Measurements from ENCODE around the gene BYSL.

The BYSL gene

GRCh38 chr6:41914343-41914742 lies 7.0 kb upstream of the BYSL start:
- POLR2A ChIA-PET: no interaction called here
- no peak for DNase-seq (ENCODE audit: extremely low spot score)
- TF ChIP-seq ELF4 (IDR thresholded peaks at IDR 0.05) (no peak), BHLHE40 (IDR thresholded peaks at IDR 0.05; ENCODE audit: borderline replicate concordance) (no peak), ARNT (IDR thresholded peaks at IDR 0.05) (no peak), FOXM1 (IDR thresholded peaks at IDR 0.05; ENCODE audit: borderline replicate concordance) (no peak), FOXA1 (IDR thresholded peaks at IDR 0.05) (no peak), HDGF (IDR thresholded peaks at IDR 0.05; ENCODE audit: borderline replicate concordance) (no peak), NFRKB (IDR thresholded peaks at IDR 0.05) (no peak)
- CTCF ChIA-PET: no interaction called here

GRCh38 chr6:41914869-41915530 lies 6.3 kb upstream of the BYSL start:
- DNase-seq (ENCODE audit: extremely low spot score): no peak
- ChIA-PET POLR2A (no interaction called here), CTCF (no interaction called here)
- no peak for TF ChIP-seq SP1 (IDR thresholded peaks at IDR 0.05)
- TF ChIP-seq CTBP1 (IDR thresholded peaks at IDR 0.05; ENCODE audit: borderline replicate concordance): no peak
- no peak for TF ChIP-seq L3MBTL2 (conservative IDR thresholded peaks at IDR 0.05)
- TF ChIP-seq FOXK2 (IDR thresholded peaks at IDR 0.05): no peak
- TF ChIP-seq, protein P1, sequence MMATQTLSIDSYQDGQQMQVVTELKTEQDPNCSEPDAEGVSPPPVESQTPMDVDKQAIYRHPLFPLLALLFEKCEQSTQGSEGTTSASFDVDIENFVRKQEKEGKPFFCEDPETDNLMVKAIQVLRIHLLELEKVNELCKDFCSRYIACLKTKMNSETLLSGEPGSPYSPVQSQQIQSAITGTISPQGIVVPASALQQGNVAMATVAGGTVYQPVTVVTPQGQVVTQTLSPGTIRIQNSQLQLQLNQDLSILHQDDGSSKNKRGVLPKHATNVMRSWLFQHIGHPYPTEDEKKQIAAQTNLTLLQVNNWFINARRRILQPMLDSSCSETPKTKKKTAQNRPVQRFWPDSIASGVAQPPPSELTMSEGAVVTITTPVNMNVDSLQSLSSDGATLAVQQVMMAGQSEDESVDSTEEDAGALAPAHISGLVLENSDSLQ (IDR thresholded peaks at IDR 0.05): no peak
- no peak for TF ChIP-seq LEF1 (IDR thresholded peaks at IDR 0.05; ENCODE audit: borderline replicate concordance)
- TF ChIP-seq FOXA1 (IDR thresholded peaks at IDR 0.05): no peak
- TF ChIP-seq TARDBP (IDR thresholded peaks at IDR 0.05): no peak
- no peak for TF ChIP-seq NFRKB (IDR thresholded peaks at IDR 0.05)
- no peak for TF ChIP-seq SUZ12 (IDR thresholded peaks at IDR 0.05)
- TF ChIP-seq FOXM1 (IDR thresholded peaks at IDR 0.05; ENCODE audit: borderline replicate concordance): no peak
- no peak for TF ChIP-seq ZNF384 (IDR thresholded peaks at IDR 0.05)
- TF ChIP-seq ELF4 (IDR thresholded peaks at IDR 0.05): no peak
- no peak for TF ChIP-seq HDGF (IDR thresholded peaks at IDR 0.05; ENCODE audit: borderline replicate concordance)
- no peak for TF ChIP-seq ARNT (IDR thresholded peaks at IDR 0.05)
- no peak for TF ChIP-seq BHLHE40 (IDR thresholded peaks at IDR 0.05; ENCODE audit: borderline replicate concordance)

- ChIA-PET POLR2A (no interaction called here), CTCF (no interaction called here)
- no peak for DNase-seq (ENCODE audit: extremely low spot score)
- TF ChIP-seq FOXM1 (IDR thresholded peaks at IDR 0.05; ENCODE audit: borderline replicate concordance) (no peak), LEF1 (IDR thresholded peaks at IDR 0.05; ENCODE audit: borderline replicate concordance) (no peak), FOXK2 (IDR thresholded peaks at IDR 0.05) (no peak), ZNF384 (IDR thresholded peaks at IDR 0.05) (no peak), FOXA1 (IDR thresholded peaks at IDR 0.05) (no peak), CTBP1 (IDR thresholded peaks at IDR 0.05; ENCODE audit: borderline replicate concordance) (no peak), L3MBTL2 (conservative IDR thresholded peaks at IDR 0.05) (no peak), NFRKB (IDR thresholded peaks at IDR 0.05) (no peak), ELF4 (IDR thresholded peaks at IDR 0.05) (no peak), SP1 (IDR thresholded peaks at IDR 0.05) (no peak), SUZ12 (IDR thresholded peaks at IDR 0.05) (no peak)
These were observed 3.8 kb upstream of the BYSL start for GRCh38 chr6:41917528-41917927.

DNA sequence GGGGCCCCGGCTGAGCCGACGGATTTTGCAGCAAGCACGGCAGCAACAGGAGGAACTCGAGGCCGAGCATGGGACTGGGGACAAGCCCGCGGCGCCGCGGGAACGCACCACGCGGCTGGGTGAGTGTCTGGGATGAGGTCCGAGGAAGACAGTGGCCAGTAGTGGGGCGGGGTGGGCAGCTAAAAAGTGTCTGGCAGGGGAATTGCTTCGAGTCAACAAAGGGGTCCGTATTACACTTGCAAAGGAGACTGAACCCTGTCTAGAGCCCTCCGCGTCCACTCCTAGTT lies 356 bp downstream of the BYSL start:
- ChIA-PET CTCF (interaction anchor here (0.9 to 2.2 kb wide), 9 partner anchors 14 to 217 kb away, joined by 3 to 18 read pairs (median 4); partner anchors contain the start of gene TOMM6), POLR2A (interaction anchor here (1.0 to 3.6 kb wide), 11 partner anchors 9 to 135 kb away, joined by 4 to 54 read pairs (median 6); partner anchors contain the start of genes CCND3 and TOMM6)
- no peak for DNase-seq (ENCODE audit: extremely low spot score)
- TF ChIP-seq, protein P1 (IDR thresholded peaks at IDR 0.05): no peak
- no peak for TF ChIP-seq TARDBP (IDR thresholded peaks at IDR 0.05)
- TF ChIP-seq FOXM1 (IDR thresholded peaks at IDR 0.05; ENCODE audit: borderline replicate concordance): no peak
- peak; percentile 28; the same call in 1 of the 2 replicates for TF ChIP-seq L3MBTL2 (conservative IDR thresholded peaks at IDR 0.05)

DNA sequence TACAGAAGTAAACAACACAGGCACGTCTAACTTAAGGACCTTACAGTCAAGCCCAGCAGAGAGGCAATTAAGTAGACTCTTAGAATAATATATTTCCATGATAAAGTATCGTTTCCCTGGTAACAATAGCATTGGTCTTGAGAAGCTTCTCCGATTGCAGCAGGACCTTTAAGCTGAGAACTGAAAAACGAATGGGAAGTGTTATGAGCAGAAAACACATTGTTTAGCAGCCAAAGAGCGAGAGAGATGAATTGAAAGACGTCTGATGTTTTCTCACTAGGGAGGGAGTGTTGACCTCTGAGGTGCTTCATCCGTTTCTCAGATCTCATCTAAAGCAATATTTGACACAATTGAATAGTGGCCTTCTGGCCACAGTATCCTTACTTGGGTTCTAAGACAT lies 855 bp downstream of the BYSL start:
- CTCF ChIA-PET: interaction anchor here (1.8 to 2.2 kb wide), 2 partner anchors 14 to 135 kb away, joined by 11 to 18 read pairs; partner anchors contain the start of gene TOMM6
- TF ChIP-seq ELF4 (IDR thresholded peaks at IDR 0.05) (no peak), FOXM1 (IDR thresholded peaks at IDR 0.05; ENCODE audit: borderline replicate concordance) (no peak), ARNT (IDR thresholded peaks at IDR 0.05) (no peak), SP1 (IDR thresholded peaks at IDR 0.05) (no peak), FOXA1 (IDR thresholded peaks at IDR 0.05) (no peak), LEF1 (IDR thresholded peaks at IDR 0.05; ENCODE audit: borderline replicate concordance) (no peak), SUZ12 (IDR thresholded peaks at IDR 0.05) (no peak), ZNF384 (IDR thresholded peaks at IDR 0.05) (no peak), FOXK2 (IDR thresholded peaks at IDR 0.05) (no peak), CTBP1 (IDR thresholded peaks at IDR 0.05; ENCODE audit: borderline replicate concordance) (no peak), NFRKB (IDR thresholded peaks at IDR 0.05) (no peak), L3MBTL2 (conservative IDR thresholded peaks at IDR 0.05) (no peak), TARDBP (IDR thresholded peaks at IDR 0.05) (no peak), BHLHE40 (IDR thresholded peaks at IDR 0.05; ENCODE audit: borderline replicate concordance) (no peak), HDGF (IDR thresholded peaks at IDR 0.05; ENCODE audit: borderline replicate concordance) (no peak)
- TF ChIP-seq, protein P1 (IDR thresholded peaks at IDR 0.05): no peak
- POLR2A ChIA-PET: interaction anchor here (1.7 to 3.6 kb wide), 5 partner anchors 9 to 106 kb away, joined by 4 to 54 read pairs (median 13); no protein-coding TSS in a partner anchor
- DNase-seq (ENCODE audit: extremely low spot score): no peak

- ChIA-PET POLR2A (interaction anchor here (2.6 kb wide), 1 partner anchor 13 kb away, joined by 7 read pairs; no protein-coding TSS in a partner anchor), CTCF (no interaction called here)
- TF ChIP-seq L3MBTL2 (conservative IDR thresholded peaks at IDR 0.05): no peak
- TF ChIP-seq FOXM1 (IDR thresholded peaks at IDR 0.05; ENCODE audit: borderline replicate concordance): no peak
- no peak for TF ChIP-seq BHLHE40 (IDR thresholded peaks at IDR 0.05; ENCODE audit: borderline replicate concordance)
- TF ChIP-seq, protein P1 (IDR thresholded peaks at IDR 0.05): no peak
- TF ChIP-seq NFRKB (IDR thresholded peaks at IDR 0.05): no peak
- TF ChIP-seq LEF1 (IDR thresholded peaks at IDR 0.05; ENCODE audit: borderline replicate concordance): no peak
- TF ChIP-seq FOXA1 (IDR thresholded peaks at IDR 0.05): no peak
- no peak for TF ChIP-seq TARDBP (IDR thresholded peaks at IDR 0.05)
- no peak for TF ChIP-seq CTBP1 (IDR thresholded peaks at IDR 0.05; ENCODE audit: borderline replicate concordance)
- TF ChIP-seq ELF4 (IDR thresholded peaks at IDR 0.05): no peak
- TF ChIP-seq ARNT (IDR thresholded peaks at IDR 0.05): no peak
- no peak for TF ChIP-seq SUZ12 (IDR thresholded peaks at IDR 0.05)
- TF ChIP-seq HDGF (IDR thresholded peaks at IDR 0.05; ENCODE audit: borderline replicate concordance): no peak
- TF ChIP-seq FOXK2 (IDR thresholded peaks at IDR 0.05): no peak
- TF ChIP-seq ZNF384 (IDR thresholded peaks at IDR 0.05): no peak
- no peak for DNase-seq (ENCODE audit: extremely low spot score)
These were observed 6.0 kb downstream of the BYSL start for GRCh38 chr6:41927253-41927652.
